ENCODE measurements around the gene RAB40B. TPM values are rescaled to one million over a fixed set of nuclear protein-coding genes. Genes with fewer than 3 reads are reported as not detected.

RAB40B gene
- polyA plus RNA-seq, 1 donor (not counting 4 experiments of a cell fraction or from before 2014, with no cell fraction given): 10.6 TPM

- dilution Hi-C loops (cut with MboI; ENCODE audit: extremely low pct_ligation_motif_present, low sequenced_read_pairs): no loop called here
- no peak overlapping the region for H2AFZ ChIP-seq (ENCODE audit: control insufficient read depth, low read length)
- H3K4me2 ChIP-seq (ENCODE audit: control insufficient read depth, extremely low read depth, insufficient read depth, low read depth, low read length): no peak overlapping the region
- no peak for DNase-seq (ENCODE audit: low read depth, low spot score)
- H3K4me3 ChIP-seq (ENCODE audit: control insufficient read depth in 2 of 3, extremely low read depth in 1 of 3, insufficient read depth in 2 of 3, low read depth in 1 of 3, low read length in 3 of 3): no peak overlapping the region
- no peaks in the 10 kb centered on the region for H3K4me1 ChIP-seq (ENCODE audit: control insufficient read depth, extremely low read depth, insufficient read depth, low read length)
- H3K79me2 ChIP-seq (ENCODE audit: control insufficient read depth, insufficient read depth, low read length): no peaks in the 10 kb centered on the region
- no peaks in the 10 kb centered on the region for H3K36me3 ChIP-seq (ENCODE audit: control insufficient read depth in 2 of 2, extremely low read depth in 1 of 2, insufficient read depth in 2 of 2, low read length in 2 of 2)
- no peaks in the 10 kb centered on the region for H3K27me3 ChIP-seq (ENCODE audit: control insufficient read depth, extremely low read depth, insufficient read depth, low read length)
- H3K9ac ChIP-seq (ENCODE audit: control insufficient read depth, extremely low read depth, insufficient read depth, low read length): no peak overlapping the region
- H4K20me1 ChIP-seq (ENCODE audit: control insufficient read depth, extremely low read depth, insufficient read depth, low read length): no peaks in the 10 kb centered on the region
- no peaks in the 10 kb centered on the region for H3K9me1 ChIP-seq (ENCODE audit: control insufficient read depth, extremely low read depth, insufficient read depth, low read length)
- H3K27ac ChIP-seq (ENCODE audit: control insufficient read depth, insufficient read depth, low read length): no peak overlapping the region
- FAIRE-seq: no peak
- no peaks in the 10 kb centered on the region for H3K9me3 ChIP-seq (ENCODE audit: control insufficient read depth, low read depth, low read length)
- TF ChIP-seq CTCF (optimal IDR thresholded peaks at IDR 0.05 in 1 of 3, IDR thresholded peaks at IDR 0.05 in 1 of 3, conservative IDR thresholded peaks at IDR 0.05 in 1 of 3; ENCODE audit: extremely low read depth in 1 of 3, insufficient read depth in 2 of 3, low read length in 3 of 3): no peak
- no peak for TF ChIP-seq EZH2 (IDR thresholded peaks at IDR 0.05; ENCODE audit: low read length)
Measured at GRCh38 chr17:82679586-82680465, 18.7 kb downstream of the RAB40B start.

- Histone ChIP-seq H3K79me2 (ENCODE audit: control insufficient read depth, insufficient read depth, low read length) (no peaks in the 10 kb centered on the region), H3K9me1 (ENCODE audit: control insufficient read depth, extremely low read depth, insufficient read depth, low read length) (no peaks in the 10 kb centered on the region), H3K4me1 (ENCODE audit: control insufficient read depth, extremely low read depth, insufficient read depth, low read length) (no peaks in the 10 kb centered on the region), H3K27ac (ENCODE audit: control insufficient read depth, insufficient read depth, low read length) (no peak overlapping the region), H3K4me3 (ENCODE audit: control insufficient read depth in 2 of 3, extremely low read depth in 1 of 3, insufficient read depth in 2 of 3, low read depth in 1 of 3, low read length in 3 of 3) (no peak overlapping the region), H4K20me1 (ENCODE audit: control insufficient read depth, extremely low read depth, insufficient read depth, low read length) (no peaks in the 10 kb centered on the region), H3K9ac (ENCODE audit: control insufficient read depth, extremely low read depth, insufficient read depth, low read length) (no peak overlapping the region), H3K4me2 (ENCODE audit: control insufficient read depth, extremely low read depth, insufficient read depth, low read depth, low read length) (no peak overlapping the region), H2AFZ (ENCODE audit: control insufficient read depth, low read length) (no peak overlapping the region), H3K27me3 (ENCODE audit: control insufficient read depth, extremely low read depth, insufficient read depth, low read length) (no peaks in the 10 kb centered on the region), H3K36me3 (ENCODE audit: control insufficient read depth in 2 of 2, extremely low read depth in 1 of 2, insufficient read depth in 2 of 2, low read length in 2 of 2) (no peaks in the 10 kb centered on the region), H3K9me3 (ENCODE audit: control insufficient read depth, low read depth, low read length) (no peaks in the 10 kb centered on the region)
- FAIRE-seq (no peak), DNase-seq (ENCODE audit: low read depth, low spot score) (no peak)
- dilution Hi-C loops (cut with MboI; ENCODE audit: extremely low pct_ligation_motif_present, low sequenced_read_pairs): no loop called here
- TF ChIP-seq CTCF (optimal IDR thresholded peaks at IDR 0.05 in 1 of 3, IDR thresholded peaks at IDR 0.05 in 1 of 3, conservative IDR thresholded peaks at IDR 0.05 in 1 of 3; ENCODE audit: extremely low read depth in 1 of 3, insufficient read depth in 2 of 3, low read length in 3 of 3) (no peak), EZH2 (IDR thresholded peaks at IDR 0.05; ENCODE audit: low read length) (no peak)
Measured at GRCh38 chr17:82678265-82678891, 20.1 kb downstream of the RAB40B start.
